HFF-Myc (cell line): ENCODE results near the gene PXYLP1.
A peak's percentile ranks its signal among the peaks of the same experiment; 100 is the strongest.

Source experiments
- DNase-seq: peaks from one replicate; pipeline ENCODE4 v3.0.0-alpha.2; 2011; ENCODE audit warnings: low read depth; ENCODE audit errors: extremely low read depth
- H3K4me3 ChIP-seq: replicated peaks from 2 replicates; pipeline ENCODE4 v1.5.1; 2011; ENCODE audit warnings: low read depth, mild to moderate bottlenecking, control low read depth, low read length
- TF ChIP-seq, protein P1 (sequence below): IDR thresholded peaks from 2 replicates; pipeline ENCODE4 v1.5.1; 2012; ENCODE audit warnings: mild to moderate bottlenecking, low read depth, low read length, control low read depth; ENCODE audit errors: missing control alignments

Gene PXYLP1

DNA sequence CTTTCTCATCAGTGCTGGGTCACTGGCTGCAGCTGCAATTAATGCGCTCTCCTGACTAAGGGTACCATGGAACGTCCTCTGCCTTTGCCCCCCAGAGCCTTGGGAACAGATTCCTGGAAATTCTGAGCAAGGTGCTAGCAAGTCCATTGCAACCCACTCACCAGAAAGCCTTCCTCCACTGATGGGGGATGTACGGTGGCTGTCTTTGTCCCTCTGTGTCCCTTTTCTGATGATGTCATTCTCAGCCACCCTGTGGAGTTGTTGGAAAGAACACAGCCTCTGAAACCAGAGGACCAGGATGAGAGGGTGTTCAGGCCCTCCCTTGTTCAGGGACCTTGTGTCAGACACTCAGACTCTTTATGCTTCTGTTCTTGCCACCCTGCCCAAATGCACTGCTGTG is 98.6 kb downstream of the PXYLP1 start:
- H3K4me3 ChIP-seq = no peak overlapping the region
- no peak for DNase-seq
- TF ChIP-seq, protein P1, sequence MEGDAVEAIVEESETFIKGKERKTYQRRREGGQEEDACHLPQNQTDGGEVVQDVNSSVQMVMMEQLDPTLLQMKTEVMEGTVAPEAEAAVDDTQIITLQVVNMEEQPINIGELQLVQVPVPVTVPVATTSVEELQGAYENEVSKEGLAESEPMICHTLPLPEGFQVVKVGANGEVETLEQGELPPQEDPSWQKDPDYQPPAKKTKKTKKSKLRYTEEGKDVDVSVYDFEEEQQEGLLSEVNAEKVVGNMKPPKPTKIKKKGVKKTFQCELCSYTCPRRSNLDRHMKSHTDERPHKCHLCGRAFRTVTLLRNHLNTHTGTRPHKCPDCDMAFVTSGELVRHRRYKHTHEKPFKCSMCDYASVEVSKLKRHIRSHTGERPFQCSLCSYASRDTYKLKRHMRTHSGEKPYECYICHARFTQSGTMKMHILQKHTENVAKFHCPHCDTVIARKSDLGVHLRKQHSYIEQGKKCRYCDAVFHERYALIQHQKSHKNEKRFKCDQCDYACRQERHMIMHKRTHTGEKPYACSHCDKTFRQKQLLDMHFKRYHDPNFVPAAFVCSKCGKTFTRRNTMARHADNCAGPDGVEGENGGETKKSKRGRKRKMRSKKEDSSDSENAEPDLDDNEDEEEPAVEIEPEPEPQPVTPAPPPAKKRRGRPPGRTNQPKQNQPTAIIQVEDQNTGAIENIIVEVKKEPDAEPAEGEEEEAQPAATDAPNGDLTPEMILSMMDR = no peak

DNA sequence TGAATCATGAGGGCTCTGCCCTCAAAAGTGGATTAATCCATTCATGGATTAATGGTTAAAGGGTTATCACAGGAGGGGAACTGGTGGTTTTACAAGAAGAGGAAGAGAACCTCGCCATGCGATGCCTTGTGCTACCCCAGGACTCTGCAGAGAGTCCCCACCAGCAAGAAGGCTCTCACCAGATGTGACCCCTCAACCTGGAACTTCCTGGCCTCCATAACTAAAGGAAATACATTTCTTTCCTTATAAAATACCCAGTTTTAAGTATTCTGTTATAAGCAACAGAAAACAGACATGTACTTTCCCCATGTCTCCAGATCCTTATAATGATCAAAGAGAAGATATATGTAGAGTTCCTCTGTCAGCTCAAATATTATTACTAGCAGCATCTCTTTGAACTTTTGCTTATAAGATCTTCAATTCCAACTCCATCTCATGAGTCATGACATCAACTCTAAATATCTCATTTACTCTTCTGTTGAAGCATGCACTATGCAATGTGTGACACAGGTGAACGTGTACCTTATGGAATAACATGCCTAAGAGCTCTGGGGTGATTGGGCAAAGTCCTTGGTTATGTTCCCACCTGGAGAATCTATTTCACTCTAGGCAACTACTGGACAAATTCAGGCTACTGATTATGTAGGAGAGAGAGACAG is 99.2 kb downstream of the PXYLP1 start:
- H3K4me3 ChIP-seq = no peak overlapping the region
- no peak for DNase-seq
- TF ChIP-seq, protein P1 = no peak

DNA sequence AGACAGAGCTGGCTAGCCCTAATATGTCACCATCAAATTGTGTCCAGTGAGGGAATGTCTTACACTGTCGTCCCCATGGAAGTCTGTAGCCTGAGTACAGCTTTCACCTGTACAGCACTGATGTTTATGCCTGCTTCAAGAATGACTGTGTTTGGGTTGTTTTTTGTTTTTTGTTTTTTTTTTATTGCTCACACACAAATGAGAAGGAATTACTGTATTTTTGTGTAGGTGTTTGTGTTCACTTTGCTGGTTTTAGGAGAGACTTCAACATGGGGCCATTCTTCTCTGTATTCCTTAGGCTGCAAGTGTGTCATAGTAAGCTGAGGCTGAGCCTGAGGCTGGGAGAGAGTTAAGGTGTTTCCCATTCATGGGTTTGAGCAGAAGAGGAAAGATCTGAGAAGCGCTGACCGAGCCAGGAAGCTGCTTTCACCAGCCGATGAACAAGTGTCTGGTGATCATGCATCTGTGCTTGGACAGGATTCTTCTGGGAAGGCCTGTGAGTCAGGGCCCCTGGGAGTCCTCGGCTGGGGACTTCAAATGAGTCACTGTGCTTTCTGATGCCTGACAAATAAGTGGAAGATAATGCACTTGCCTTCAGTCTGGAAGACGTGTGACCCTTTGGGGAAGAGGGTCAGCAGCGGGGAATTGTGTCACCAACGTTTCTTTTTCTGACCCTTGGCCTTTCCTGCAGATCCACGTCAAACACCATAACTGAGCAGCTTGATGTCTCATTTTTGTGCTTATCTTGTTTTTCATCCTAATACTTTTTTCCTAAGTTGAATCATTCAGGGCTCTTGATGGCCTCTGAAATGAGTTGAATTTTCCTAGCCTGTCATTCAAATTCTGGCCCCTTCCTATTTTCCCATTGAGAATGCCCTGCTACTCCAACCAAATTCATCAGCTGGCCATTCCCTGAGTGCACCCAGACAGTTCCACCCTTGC is 100.0 kb downstream of the PXYLP1 start:
- peak; percentile 92 for DNase-seq
- TF ChIP-seq, protein P1 = no peak
- no peak overlapping the region for H3K4me3 ChIP-seq

DNA sequence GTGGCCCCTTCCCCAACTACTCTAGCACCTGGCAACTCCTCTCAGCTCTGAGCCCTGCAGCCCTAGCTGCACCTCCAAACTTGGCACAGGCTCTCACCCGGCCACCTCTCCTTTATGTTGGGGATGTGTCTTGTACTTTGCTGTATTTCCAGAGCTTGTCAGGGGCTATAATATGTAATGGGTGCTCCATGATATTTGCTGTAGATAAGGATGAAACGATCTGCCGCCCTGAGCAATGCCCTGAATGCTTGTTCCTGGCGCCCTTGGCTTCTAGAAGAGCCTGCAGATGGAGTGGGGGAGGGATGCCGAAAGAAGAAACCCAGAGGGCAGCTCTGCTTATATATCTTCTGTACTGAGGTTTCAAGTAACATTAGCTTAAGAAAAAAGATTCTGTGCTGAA is 100.8 kb downstream of the PXYLP1 start:
- TF ChIP-seq, protein P1 = no peak
- DNase-seq = no peak
- no peak overlapping the region for H3K4me3 ChIP-seq

DNA sequence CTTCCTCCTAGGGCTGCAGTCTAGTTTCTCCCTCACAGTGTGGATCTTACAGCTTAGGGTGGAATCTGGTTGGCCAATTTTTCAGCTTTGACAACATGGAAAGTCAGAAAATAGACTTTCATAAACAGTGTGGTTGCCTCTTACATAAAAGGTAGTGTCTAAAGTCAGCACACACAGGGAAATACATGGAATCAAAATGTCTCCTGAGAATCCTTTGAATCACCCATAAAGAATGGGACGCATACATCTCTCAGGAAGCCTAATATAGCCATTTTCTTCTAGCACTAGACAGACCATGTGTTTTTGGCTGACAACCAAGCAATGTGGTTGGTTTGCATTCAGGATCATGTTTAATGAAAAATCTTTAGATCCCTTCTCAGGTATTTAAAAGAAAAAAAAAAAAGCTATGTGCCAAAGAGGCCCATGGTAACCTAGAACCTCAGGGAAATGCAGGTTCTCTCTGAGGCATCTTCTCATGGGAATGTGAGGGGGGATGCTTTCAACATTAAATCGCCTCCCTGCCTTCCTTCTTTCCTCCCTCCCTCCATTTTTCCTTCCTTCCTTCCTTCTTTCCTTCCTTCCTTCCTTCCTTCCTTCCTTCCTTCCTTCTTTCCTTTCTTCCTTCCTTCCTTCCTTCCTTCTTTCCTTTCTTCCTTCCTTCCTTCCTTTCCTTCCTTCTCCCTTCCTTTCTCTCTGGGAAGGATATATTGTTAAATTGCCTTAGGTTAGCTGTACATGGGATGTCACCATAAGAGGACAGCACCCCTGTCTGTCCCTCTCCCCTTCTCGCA is 102.4 kb downstream of the PXYLP1 start:
- no peak overlapping the region for H3K4me3 ChIP-seq
- DNase-seq = no peak
- TF ChIP-seq, protein P1 = no peak

DNA sequence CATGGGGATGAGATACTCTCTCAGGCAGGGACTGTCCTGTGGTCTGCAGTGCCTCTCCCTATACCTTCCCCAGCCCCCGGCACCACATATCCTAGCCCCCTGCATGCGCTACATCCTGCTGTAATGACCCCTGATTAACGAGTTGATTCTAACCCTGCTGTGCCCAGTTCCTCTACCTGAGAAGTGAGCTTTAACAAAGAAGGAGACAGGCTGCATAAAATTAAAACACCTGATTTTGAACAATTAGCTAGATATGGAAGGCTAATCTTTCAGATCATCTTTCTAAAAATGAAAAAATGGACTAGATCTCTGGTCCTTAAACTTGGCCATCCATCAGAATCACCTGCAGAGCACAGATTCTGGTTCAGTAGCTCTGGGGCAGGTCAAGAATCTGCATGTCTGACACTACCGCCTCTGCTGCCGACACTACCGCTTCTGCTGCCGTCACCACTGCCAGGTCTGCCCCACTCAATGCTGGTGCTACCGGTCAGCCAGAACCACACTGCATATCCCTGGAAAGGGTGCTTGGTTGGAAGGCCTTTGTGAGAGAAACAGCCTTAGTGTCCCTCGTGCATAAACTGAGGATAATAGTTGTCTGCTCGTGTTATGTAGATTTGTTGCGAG is 103.1 kb downstream of the PXYLP1 start:
- TF ChIP-seq, protein P1 = no peak
- no peak overlapping the region for H3K4me3 ChIP-seq
- DNase-seq = no peak
